GM12878 (cell line): Measurements from ENCODE around the gene ZYG11A. TPM values are rescaled to one million over a fixed set of nuclear protein-coding genes. Genes with fewer than 3 reads are reported as not detected.

Experiments
- ATAC-seq: fragments of 200-7000 bp; cut with Tn5 transposase; 3 replicates; pipeline ENCODE4 v1.9.1; 2020; ENCODE audit warnings: mild to moderate bottlenecking, moderate library complexity
- BruUV-seq: library from RNA; stranded (reverse); fragments of 400-500 nt; replicated peaks from 2 replicates; lab custom pipeline; 2021; lab: Mats Ljungman, UMichigan
- CTCF ChIA-PET: fragments of 300-600 bp; sonication (Branson Sonifier 250); formaldehyde crosslinking; extraction: SDS; loops from one replicate; lab custom pipeline; 2021; ENCODE audit warnings: inconsistent platforms; lab: Yijun Ruan, JAX
- POLR2A ChIA-PET: fragments of 350-600 bp; formaldehyde crosslinking; extraction: SDS; loops from one replicate; lab custom pipeline; 2021; ENCODE audit warnings: inconsistent platforms; lab: Charles Lee
- RAD21 ChIA-PET: fragments of 300-600 bp; sonication (Branson Sonifier 250); formaldehyde crosslinking; loops from one replicate; lab custom pipeline; 2023; ENCODE audit warnings: antibody characterized with exemption; ENCODE audit not compliant: unreplicated experiment; lab: Charles Lee
- SMC1A ChIA-PET: fragments of 300-600 bp; sonication (Branson Sonifier 250); formaldehyde crosslinking; loops from one replicate; lab custom pipeline; 2023; ENCODE audit not compliant: unreplicated experiment, uncharacterized antibody; lab: Charles Lee
- DNase-seq: peaks from one replicate; pipeline ENCODE4 v3.0.0-alpha.2; 2011; ENCODE audit warnings: low read depth, low spot score
- FAIRE-seq: peaks from 3 replicates; lab custom pipeline; 2011; peaks lifted over from hg19 to GRCh38; lab: Jason Lieb, UNC
- H2AFZ ChIP-seq: 2 replicates; pipeline ENCODE4 v1.6.0; 2011; ENCODE audit warnings: low read depth, low read length, control low read depth; ENCODE audit not compliant: control insufficient read depth
- H3K27ac ChIP-seq: 2 replicates; pipeline ENCODE4 v1.5.1; 2011; ENCODE audit warnings: control low read depth; ENCODE audit not compliant: control insufficient read depth, insufficient read depth
- H3K27me3 ChIP-seq, 2 experiments: replicated peaks in 1 of 2; 2 replicates each; pipeline versions ENCODE4 v1.6.0 to v1.6.1; 2011; ENCODE audit warnings: low read length in 1 of 2; ENCODE audit not compliant: control insufficient read depth in 2 of 2, insufficient read depth in 2 of 2
- H3K36me3 ChIP-seq, 2 experiments: 2 replicates each; pipeline ENCODE4 v1.5.1; 2011; ENCODE audit warnings: low read length in 1 of 2; ENCODE audit not compliant: control insufficient read depth in 2 of 2, insufficient read depth in 2 of 2
- H3K4me1 ChIP-seq: 2 replicates; pipeline ENCODE4 v1.6.1; 2011; ENCODE audit warnings: mild to moderate bottlenecking, low read length, moderate library complexity, mixed read lengths; ENCODE audit not compliant: control insufficient read depth, insufficient read depth
- H3K4me2 ChIP-seq: 2 replicates; pipeline ENCODE4 v1.6.0; 2011; ENCODE audit warnings: control low read depth; ENCODE audit not compliant: control insufficient read depth, insufficient read depth
- H3K4me3 ChIP-seq: fragments of 200-600 bp; sonication (generic); 2 replicates; pipeline ENCODE4 v1.5.1; 2016
- H3K79me2 ChIP-seq: 2 replicates; pipeline ENCODE4 v1.6.0; 2011; ENCODE audit warnings: low read length; ENCODE audit not compliant: control insufficient read depth, insufficient read depth
- H3K9ac ChIP-seq: 2 replicates; pipeline ENCODE4 v1.8.0; 2011; ENCODE audit warnings: low read length, control low read depth, mixed read lengths; ENCODE audit not compliant: control insufficient read depth, insufficient read depth
- H3K9me3 ChIP-seq: replicated peaks from 3 replicates; pipeline ENCODE4 v1.5.1; 2011; ENCODE audit warnings: mild to moderate bottlenecking, low read length; ENCODE audit not compliant: control insufficient read depth, insufficient read depth
- H4K20me1 ChIP-seq: 2 replicates; pipeline ENCODE4 v1.6.0; 2011; ENCODE audit not compliant: control insufficient read depth, insufficient read depth
- BCL11A ChIP-seq: IDR thresholded peaks from 2 replicates; pipeline ENCODE4 v1.6.1; 2011; ENCODE audit warnings: low read depth, low read length
- BRCA1 ChIP-seq: IDR thresholded peaks from 2 replicates; pipeline ENCODE4 v1.6.1; 2011; ENCODE audit warnings: low read depth, low read length, improper control_type of control experiment
- SPI1 ChIP-seq: IDR thresholded peaks from 2 replicates; pipeline ENCODE4 v1.6.1; 2011; ENCODE audit warnings: low read depth, mild to moderate bottlenecking, low read length, moderate library complexity, borderline replicate concordance; ENCODE audit not compliant: insufficient read depth
- STAT3 ChIP-seq: IDR thresholded peaks from 2 replicates; pipeline ENCODE4 v1.6.1; 2011; ENCODE audit warnings: low read depth, low read length, improper control_type of control experiment
- WGBS: methylation state at CpG from one replicate; pipeline ENCODE4 v1.1.6; 2016; ENCODE audit warnings: low lambda C conversion rate; ENCODE audit not compliant: insufficient replicate concordance, insufficient coverage; ENCODE audit errors: missing lambda C conversion rate; 5-methylcytosine and 5-hydroxymethylcytosine counted together
- in situ Hi-C: fragments of 300-500 bp; cut with MboI; formaldehyde crosslinking; loops from 9 replicates; pipeline ENCODE4 v1.14.3; 2018; ENCODE audit warnings: mixed read lengths
- intact Hi-C: fragments of 100-400 bp; cut with micrococcal nuclease; formaldehyde crosslinking; loops from one replicate; pipeline ENCODE4 v1.14.2; 2022; ENCODE audit not compliant: unreplicated experiment
- polyA plus RNA-seq, 11 experiments: library from polyadenylated mRNA; depleted of rRNA in 4 of 11; unstranded in 6 of 11; stranded (reverse) in 5 of 11; fragments of >200 nt; fragmentation: Nextera tagmentation in 4 of 11; fragmentation: Illumina TruSeq in 1 of 11; extraction: Ambion mirVana in 4 of 11; extraction: Trizol in 1 of 11; gene quantifications; 1 replicate in 1 of 11; 2 replicates in 10 of 11; pipeline versions ENCODE4 v1.2.1 to v1.2.3, GENCODE V29; 2011 to 2016; ENCODE audit warnings: inconsistent platforms in 2 of 11, missing spikeins in 2 of 11, low read depth in 1 of 11
- total RNA-seq, 4 experiments: library from RNA; depleted of rRNA in 3 of 4; stranded (reverse); fragments of >200 nt in 3 of 4; fragmentation: Illumina TruSeq in 1 of 4; extraction: Trizol in 1 of 4; gene quantifications; 2 replicates each; pipeline versions ENCODE4 v1.2.1 to v1.2.3, GENCODE V29; 2013 to 2021
- TF ChIP-seq, protein P1 (sequence below): fragments of 450-650 bp; IDR thresholded peaks from 2 replicates; pipeline ENCODE4 v1.6.1; 2016; ENCODE audit warnings: mild to moderate bottlenecking
- TF ChIP-seq, protein P2 (sequence below): IDR thresholded peaks from 2 replicates; pipeline ENCODE4 v1.6.1; 2012; ENCODE audit warnings: improper control_type of control experiment, low read depth, low read length; ENCODE audit not compliant: insufficient replicate concordance
- TF ChIP-seq, protein P3 (sequence below): IDR thresholded peaks from 2 replicates; pipeline ENCODE4 v1.6.1; 2011; ENCODE audit warnings: borderline replicate concordance, low read depth, mild to moderate bottlenecking, moderate library complexity, mixed read lengths, low read length; ENCODE audit not compliant: insufficient read depth; ENCODE audit errors: extremely low read length

ZYG11A gene
- total and polyA plus RNA-seq, 10 of the 15 experiments (the other 5 are each of a cell fraction or from before 2014, with no cell fraction given), result 0.22 to 6.4 (median 0.68) TPM

DNA sequence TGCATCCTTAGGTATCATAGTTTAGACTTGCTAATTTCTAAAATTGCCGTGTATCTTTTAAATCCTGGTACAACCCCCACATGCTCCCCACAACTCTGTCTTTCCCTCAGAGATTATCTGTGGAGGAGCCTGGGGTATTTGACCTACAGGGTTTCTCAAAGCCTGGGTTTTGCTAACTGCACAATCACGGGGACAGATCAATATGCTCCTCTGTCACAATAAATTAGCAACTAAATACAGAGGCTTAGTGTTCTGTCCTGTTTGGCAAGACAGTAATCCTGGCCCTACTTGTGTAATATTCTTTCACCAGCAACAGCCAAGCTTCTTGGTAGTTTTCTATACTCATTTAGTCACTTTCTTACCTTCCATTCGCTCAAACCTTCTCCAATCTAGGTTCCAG is 70.5 kb downstream of the ZYG11A start (continued):
- TF ChIP-seq, protein P1, sequence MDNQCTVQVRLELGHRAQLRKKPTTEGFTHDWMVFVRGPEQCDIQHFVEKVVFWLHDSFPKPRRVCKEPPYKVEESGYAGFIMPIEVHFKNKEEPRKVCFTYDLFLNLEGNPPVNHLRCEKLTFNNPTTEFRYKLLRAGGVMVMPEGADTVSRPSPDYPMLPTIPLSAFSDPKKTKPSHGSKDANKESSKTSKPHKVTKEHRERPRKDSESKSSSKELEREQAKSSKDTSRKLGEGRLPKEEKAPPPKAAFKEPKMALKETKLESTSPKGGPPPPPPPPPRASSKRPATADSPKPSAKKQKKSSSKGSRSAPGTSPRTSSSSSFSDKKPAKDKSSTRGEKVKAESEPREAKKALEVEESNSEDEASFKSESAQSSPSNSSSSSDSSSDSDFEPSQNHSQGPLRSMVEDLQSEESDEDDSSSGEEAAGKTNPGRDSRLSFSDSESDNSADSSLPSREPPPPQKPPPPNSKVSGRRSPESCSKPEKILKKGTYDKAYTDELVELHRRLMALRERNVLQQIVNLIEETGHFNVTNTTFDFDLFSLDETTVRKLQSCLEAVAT, result no peak
- TF ChIP-seq, protein P2, sequence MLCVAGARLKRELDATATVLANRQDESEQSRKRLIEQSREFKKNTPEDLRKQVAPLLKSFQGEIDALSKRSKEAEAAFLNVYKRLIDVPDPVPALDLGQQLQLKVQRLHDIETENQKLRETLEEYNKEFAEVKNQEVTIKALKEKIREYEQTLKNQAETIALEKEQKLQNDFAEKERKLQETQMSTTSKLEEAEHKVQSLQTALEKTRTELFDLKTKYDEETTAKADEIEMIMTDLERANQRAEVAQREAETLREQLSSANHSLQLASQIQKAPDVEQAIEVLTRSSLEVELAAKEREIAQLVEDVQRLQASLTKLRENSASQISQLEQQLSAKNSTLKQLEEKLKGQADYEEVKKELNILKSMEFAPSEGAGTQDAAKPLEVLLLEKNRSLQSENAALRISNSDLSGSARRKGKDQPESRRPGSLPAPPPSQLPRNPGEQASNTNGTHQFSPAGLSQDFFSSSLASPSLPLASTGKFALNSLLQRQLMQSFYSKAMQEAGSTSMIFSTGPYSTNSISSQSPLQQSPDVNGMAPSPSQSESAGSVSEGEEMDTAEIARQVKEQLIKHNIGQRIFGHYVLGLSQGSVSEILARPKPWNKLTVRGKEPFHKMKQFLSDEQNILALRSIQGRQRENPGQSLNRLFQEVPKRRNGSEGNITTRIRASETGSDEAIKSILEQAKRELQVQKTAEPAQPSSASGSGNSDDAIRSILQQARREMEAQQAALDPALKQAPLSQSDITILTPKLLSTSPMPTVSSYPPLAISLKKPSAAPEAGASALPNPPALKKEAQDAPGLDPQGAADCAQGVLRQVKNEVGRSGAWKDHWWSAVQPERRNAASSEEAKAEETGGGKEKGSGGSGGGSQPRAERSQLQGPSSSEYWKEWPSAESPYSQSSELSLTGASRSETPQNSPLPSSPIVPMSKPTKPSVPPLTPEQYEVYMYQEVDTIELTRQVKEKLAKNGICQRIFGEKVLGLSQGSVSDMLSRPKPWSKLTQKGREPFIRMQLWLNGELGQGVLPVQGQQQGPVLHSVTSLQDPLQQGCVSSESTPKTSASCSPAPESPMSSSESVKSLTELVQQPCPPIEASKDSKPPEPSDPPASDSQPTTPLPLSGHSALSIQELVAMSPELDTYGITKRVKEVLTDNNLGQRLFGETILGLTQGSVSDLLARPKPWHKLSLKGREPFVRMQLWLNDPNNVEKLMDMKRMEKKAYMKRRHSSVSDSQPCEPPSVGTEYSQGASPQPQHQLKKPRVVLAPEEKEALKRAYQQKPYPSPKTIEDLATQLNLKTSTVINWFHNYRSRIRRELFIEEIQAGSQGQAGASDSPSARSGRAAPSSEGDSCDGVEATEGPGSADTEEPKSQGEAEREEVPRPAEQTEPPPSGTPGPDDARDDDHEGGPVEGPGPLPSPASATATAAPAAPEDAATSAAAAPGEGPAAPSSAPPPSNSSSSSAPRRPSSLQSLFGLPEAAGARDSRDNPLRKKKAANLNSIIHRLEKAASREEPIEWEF, result no peak
- no peak for TF ChIP-seq SPI1
- TF ChIP-seq BRCA1, result no peak
- no peak for TF ChIP-seq BCL11A

DNA sequence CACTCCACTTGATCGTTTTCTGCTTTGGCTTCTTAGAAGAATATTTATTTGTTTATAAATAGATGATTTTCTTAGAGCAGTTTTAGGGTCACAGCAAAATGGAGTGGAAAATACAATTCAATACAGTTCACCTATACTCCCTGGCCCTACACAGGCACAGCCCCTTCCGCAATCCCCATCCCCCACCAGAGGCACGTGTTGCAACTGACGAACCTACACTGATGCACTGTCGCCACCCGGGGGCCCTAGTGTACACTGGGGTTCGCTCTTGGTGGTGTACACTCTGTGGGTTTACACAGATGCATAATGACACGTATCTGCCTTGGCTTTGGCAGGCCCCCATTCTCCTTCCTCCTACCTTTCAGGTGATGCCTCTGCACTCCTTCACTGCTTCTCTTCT is 71.0 kb downstream of the ZYG11A start:
- in situ Hi-C loops, result loop anchor here (25.0 kb wide), 1 partner anchor 274 kb away; the partner anchor contains the start of gene CPT2
- Histone ChIP-seq H2AFZ (no peak overlapping the region), H3K9ac (no peak overlapping the region), H3K27ac (no peak overlapping the region)
- POLR2A ChIA-PET, result no interaction called here
- TF ChIP-seq, protein P3, sequence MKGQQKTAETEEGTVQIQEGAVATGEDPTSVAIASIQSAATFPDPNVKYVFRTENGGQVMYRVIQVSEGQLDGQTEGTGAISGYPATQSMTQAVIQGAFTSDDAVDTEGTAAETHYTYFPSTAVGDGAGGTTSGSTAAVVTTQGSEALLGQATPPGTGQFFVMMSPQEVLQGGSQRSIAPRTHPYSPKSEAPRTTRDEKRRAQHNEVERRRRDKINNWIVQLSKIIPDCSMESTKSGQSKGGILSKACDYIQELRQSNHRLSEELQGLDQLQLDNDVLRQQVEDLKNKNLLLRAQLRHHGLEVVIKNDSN, result peak; percentile 37
- TF ChIP-seq STAT3, result no peak
- TF ChIP-seq, all 136 proteins: peak for 1
- intact Hi-C loops, result no loop called here
- ChIA-PET RAD21 (no interaction called here), CTCF (no interaction called here), SMC1A (no interaction called here)
- H3K36me3 ChIP-seq, result no peaks in the 10 kb centered on the region
- ATAC-seq (peak; percentile 20; the same call in 1 of the 3 replicates), DNase-seq (no peak), FAIRE-seq (no peak)
- BruUV-seq, result no TSS peak
- no peaks in the 10 kb centered on the region for H3K9me3 ChIP-seq
- 92% methylated on average over 8 of the region's 8 CpGs for WGBS
- H4K20me1 ChIP-seq, result no peaks in the 10 kb centered on the region
- no peaks in the 10 kb centered on the region for H3K27me3 ChIP-seq
- H3K4me1 ChIP-seq, result no peaks in the 10 kb centered on the region
- H3K79me2 ChIP-seq, result no peaks in the 10 kb centered on the region
- H3K4me2 ChIP-seq, result no peak overlapping the region
- no peak overlapping the region for H3K4me3 ChIP-seq
